Endothelial cell of umbilical vein (primary cell): ENCODE measurements around the gene DPF3.

Experiments used
- EZH2 ChIP-seq: IDR thresholded peaks from 2 replicates; pipeline ENCODE4 v1.6.1; 2012; ENCODE audit warnings: borderline replicate concordance, low read depth, mild to moderate bottlenecking, moderate library complexity, low read length, inconsistent platforms; ENCODE audit not compliant: severe bottlenecking
- FOS ChIP-seq: IDR thresholded peaks from 2 replicates; pipeline ENCODE4 v1.6.1; 2011; ENCODE audit warnings: mild to moderate bottlenecking, low read length, moderate library complexity, borderline replicate concordance; ENCODE audit not compliant: insufficient read depth
- GATA2 ChIP-seq: IDR thresholded peaks from 2 replicates; pipeline ENCODE4 v1.7.0; 2011; ENCODE audit warnings: low read depth, mild to moderate bottlenecking, moderate library complexity, mixed read lengths, low read length; ENCODE audit not compliant: insufficient read length, insufficient read depth
- JUN ChIP-seq: IDR thresholded peaks from 2 replicates; pipeline ENCODE4 v1.6.1; 2011; ENCODE audit warnings: borderline replicate concordance, low read depth; ENCODE audit not compliant: insufficient read length, insufficient read depth
- MAX ChIP-seq: IDR thresholded peaks from 2 replicates; pipeline ENCODE4 v1.6.1; 2011; ENCODE audit not compliant: insufficient read depth, insufficient read length
- MYC ChIP-seq: IDR thresholded peaks from one replicate; pipeline ENCODE4 v1.6.1; 2011; ENCODE audit warnings: mild to moderate bottlenecking, low read depth, low read length
- POLR2A ChIP-seq: IDR thresholded peaks from 2 replicates; pipeline ENCODE4 v1.6.1; 2012; ENCODE audit warnings: low read depth, mild to moderate bottlenecking, control low read depth, low read length
- POLR2AphosphoS5 ChIP-seq: IDR thresholded peaks from 2 replicates; pipeline ENCODE4 v1.6.1; 2012; ENCODE audit warnings: low read depth, mild to moderate bottlenecking, control low read depth, low read length, moderate library complexity; ENCODE audit not compliant: insufficient read depth
- TF ChIP-seq, protein P1 (sequence below), 2 donors: IDR thresholded peaks; 1 replicate in 1 of 2; 2 replicates in 1 of 2; pipeline ENCODE4 v1.5.1; 2011; ENCODE audit warnings: low read length in 2 of 2, mild to moderate bottlenecking in 2 of 2, moderate library complexity in 2 of 2, control low read depth in 1 of 2, inconsistent platforms in 1 of 2, low read depth in 1 of 2; ENCODE audit not compliant: insufficient read depth in 1 of 2; ENCODE audit errors: extremely low read depth in 1 of 2

GRCh38 chr14:72882047-72882446 is 11.9 kb downstream of the DPF3 start:
- TF ChIP-seq, protein P1, sequence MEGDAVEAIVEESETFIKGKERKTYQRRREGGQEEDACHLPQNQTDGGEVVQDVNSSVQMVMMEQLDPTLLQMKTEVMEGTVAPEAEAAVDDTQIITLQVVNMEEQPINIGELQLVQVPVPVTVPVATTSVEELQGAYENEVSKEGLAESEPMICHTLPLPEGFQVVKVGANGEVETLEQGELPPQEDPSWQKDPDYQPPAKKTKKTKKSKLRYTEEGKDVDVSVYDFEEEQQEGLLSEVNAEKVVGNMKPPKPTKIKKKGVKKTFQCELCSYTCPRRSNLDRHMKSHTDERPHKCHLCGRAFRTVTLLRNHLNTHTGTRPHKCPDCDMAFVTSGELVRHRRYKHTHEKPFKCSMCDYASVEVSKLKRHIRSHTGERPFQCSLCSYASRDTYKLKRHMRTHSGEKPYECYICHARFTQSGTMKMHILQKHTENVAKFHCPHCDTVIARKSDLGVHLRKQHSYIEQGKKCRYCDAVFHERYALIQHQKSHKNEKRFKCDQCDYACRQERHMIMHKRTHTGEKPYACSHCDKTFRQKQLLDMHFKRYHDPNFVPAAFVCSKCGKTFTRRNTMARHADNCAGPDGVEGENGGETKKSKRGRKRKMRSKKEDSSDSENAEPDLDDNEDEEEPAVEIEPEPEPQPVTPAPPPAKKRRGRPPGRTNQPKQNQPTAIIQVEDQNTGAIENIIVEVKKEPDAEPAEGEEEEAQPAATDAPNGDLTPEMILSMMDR (IDR thresholded peaks at IDR 0.05; ENCODE audit: extremely low read depth in 1 of 2, insufficient read depth in 1 of 2, low read depth in 1 of 2, low read length in 2 of 2), result no peak
- TF ChIP-seq POLR2A (no peak), POLR2AphosphoS5 (no peak), JUN (no peak), MYC (no peak), EZH2 (no peak), MAX (no peak), FOS (no peak), GATA2 (no peak)
